Activated B cell treated with CpG ODN at 0.5 μM for 24 hours (primary cell): ENCODE measurements around the gene ANGPTL2. TPM values are rescaled to one million over a fixed set of nuclear protein-coding genes. Genes with fewer than 3 reads are reported as not detected.

Source experiments
- ATAC-seq: fragments of 200-7000 bp; cut with Tn5 transposase; one replicate; pipeline ENCODE4 v1.10.0; 2021; ENCODE audit warnings: low read depth, mild to moderate bottlenecking, moderate library complexity
- CTCF ChIA-PET: fragments of 350-600 bp; sonication (Branson Sonifier 250); formaldehyde crosslinking; loops from one replicate; lab custom pipeline; 2021; ENCODE audit warnings: antibody characterized with exemption; lab: Charles Lee
- POLR2A ChIA-PET: fragments of 350-600 bp; sonication (Branson Sonifier 250); formaldehyde crosslinking; loops from one replicate; lab custom pipeline; 2021; ENCODE audit warnings: antibody characterized with exemption; lab: Charles Lee
- DNase-seq: peaks from one replicate; pipeline ENCODE4 v3.0.0; 2022
- H3K27ac Mint-ChIP-seq: one replicate; pipeline ENCODE4 v1.8.0; 2020; ENCODE audit warnings: mixed read lengths
- H3K27me3 Mint-ChIP-seq: one replicate; pipeline ENCODE4 v1.8.0; 2021; ENCODE audit warnings: mixed read lengths
- H3K36me3 Mint-ChIP-seq: one replicate; pipeline ENCODE4 v1.8.0; 2021; ENCODE audit warnings: low read depth, mixed read lengths
- H3K4me1 Mint-ChIP-seq: one replicate; pipeline ENCODE4 v1.8.0; 2021; ENCODE audit warnings: mixed read lengths
- H3K4me3 Mint-ChIP-seq: one replicate; pipeline ENCODE4 v1.8.0; 2020; ENCODE audit warnings: mild to moderate bottlenecking, mixed read lengths
- H3K9me3 Mint-ChIP-seq: one replicate; pipeline ENCODE4 v1.8.0; 2020; ENCODE audit warnings: mixed read lengths
- CTCF ChIP-seq: fragments of 200-600 bp; IDR thresholded peaks from one replicate; pipeline ENCODE4 v1.8.0; 2022; ENCODE audit warnings: antibody characterized with exemption, mild to moderate bottlenecking
- intact Hi-C: fragments of 100-400 bp; cut with micrococcal nuclease; formaldehyde crosslinking; loops from one replicate; pipeline ENCODE4 v1.15.1; 2024
- total RNA-seq: library from RNA; stranded (reverse); gene quantifications from 2 replicates; pipeline ENCODE4 v1.2.3, GENCODE V29; 2022

The ANGPTL2 gene
- total RNA-seq, 1 donor from 2014 or later: not detected

GRCh38 chr9:127165116-127165515 is 42.7 kb upstream of the ANGPTL2 start:
- peaks cover 7% of the 10 kb centered on the region for H3K36me3 Mint-ChIP-seq
- ATAC-seq (no peak), DNase-seq (no peak)
- H3K4me1 Mint-ChIP-seq: peaks cover 51% of the 10 kb centered on the region
- H3K27me3 Mint-ChIP-seq: no peaks in the 10 kb centered on the region
- ChIA-PET CTCF (no interaction called here), POLR2A (interaction anchor here (2.6 kb wide), 1 partner anchor 11 kb away, joined by 13 read pairs; no protein-coding TSS in a partner anchor)
- no peaks in the 10 kb centered on the region for H3K9me3 Mint-ChIP-seq
- intact Hi-C loops: loop anchor here (5.0 kb wide), 1 partner anchor 443 kb away; no protein-coding TSS in a partner anchor
- H3K4me3 Mint-ChIP-seq: no peak overlapping the region
- no peak overlapping the region for H3K27ac Mint-ChIP-seq
- TF ChIP-seq CTCF: no peak

GRCh38 chr9:127163409-127163808 is 41.0 kb upstream of the ANGPTL2 start:
- no peaks in the 10 kb centered on the region for H3K27me3 Mint-ChIP-seq
- TF ChIP-seq CTCF: no peak
- H3K4me3 Mint-ChIP-seq: no peak overlapping the region
- intact Hi-C loops: no loop called here
- no peaks in the 10 kb centered on the region for H3K9me3 Mint-ChIP-seq
- peak overlapping the region; percentile 42 for H3K27ac Mint-ChIP-seq
- no peak for DNase-seq
- POLR2A ChIA-PET: no interaction called here
- no peak for ATAC-seq
- peaks cover 51% of the 10 kb centered on the region for H3K4me1 Mint-ChIP-seq
- no peaks in the 10 kb centered on the region for H3K36me3 Mint-ChIP-seq
- CTCF ChIA-PET: interaction anchor here (0.6 to 1.4 kb wide), 2 partner anchors 12 to 37 kb away, joined by 3 read pairs; no protein-coding TSS in a partner anchor

- ChIA-PET CTCF (interaction anchor here (0.6 to 1.4 kb wide), 2 partner anchors 13 to 38 kb away, joined by 3 read pairs; no protein-coding TSS in a partner anchor), POLR2A (no interaction called here)
- TF ChIP-seq CTCF: no peak
- Mint-ChIP-seq H3K4me1 (peaks cover 47% of the 10 kb centered on the region), H3K27me3 (no peaks in the 10 kb centered on the region), H3K27ac (peak overlapping the region; percentile 42), H3K4me3 (no peak overlapping the region), H3K9me3 (no peaks in the 10 kb centered on the region), H3K36me3 (no peaks in the 10 kb centered on the region)
- ATAC-seq (no peak), DNase-seq (no peak)
- intact Hi-C loops: no loop called here
Measured at GRCh38 chr9:127162864-127163365, 40.5 kb upstream of the ANGPTL2 start.

GRCh38 chr9:127162046-127162863 is 39.8 kb upstream of the ANGPTL2 start:
- H3K27me3 Mint-ChIP-seq: no peaks in the 10 kb centered on the region
- POLR2A ChIA-PET: no interaction called here
- peak overlapping the region; percentile 19 for H3K27ac Mint-ChIP-seq
- H3K9me3 Mint-ChIP-seq: no peaks in the 10 kb centered on the region
- CTCF ChIA-PET: no interaction called here
- intact Hi-C loops: no loop called here
- ATAC-seq (no peak), DNase-seq (no peak)
- H3K4me1 Mint-ChIP-seq: peaks cover 41% of the 10 kb centered on the region
- no peaks in the 10 kb centered on the region for H3K36me3 Mint-ChIP-seq
- TF ChIP-seq CTCF: no peak
- no peak overlapping the region for H3K4me3 Mint-ChIP-seq

DNA sequence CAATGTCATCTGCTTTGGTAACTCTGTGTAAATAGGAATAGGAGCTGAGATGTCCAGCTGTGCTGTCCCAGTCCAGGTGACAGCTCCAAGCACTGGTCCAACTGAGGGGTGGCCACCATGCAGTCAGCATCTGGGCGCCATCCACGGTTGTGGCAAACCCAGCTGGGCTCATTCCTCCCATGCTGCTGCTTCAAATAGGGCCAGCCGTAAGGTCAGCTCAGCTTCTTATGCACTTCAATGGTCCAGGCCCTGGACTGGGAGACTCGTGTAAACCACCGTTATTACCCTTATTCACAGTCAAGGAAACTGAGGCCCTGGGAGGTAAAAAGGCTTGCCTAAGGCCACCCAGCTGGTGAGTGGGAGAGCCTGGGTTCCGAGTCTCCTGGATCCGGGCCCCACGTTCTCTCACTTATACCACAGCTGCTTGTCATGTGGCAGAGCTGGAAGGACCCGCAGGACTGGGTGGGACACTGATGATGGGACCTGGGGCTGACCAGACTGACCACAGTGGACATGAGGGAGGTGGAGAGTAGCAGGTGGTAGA is 38.7 kb upstream of the ANGPTL2 start:
- H3K4me1 Mint-ChIP-seq: peaks cover 30% of the 10 kb centered on the region
- H3K4me3 Mint-ChIP-seq: no peak overlapping the region
- H3K36me3 Mint-ChIP-seq: no peaks in the 10 kb centered on the region
- ChIA-PET CTCF (no interaction called here), POLR2A (no interaction called here)
- no peaks in the 10 kb centered on the region for H3K27me3 Mint-ChIP-seq
- intact Hi-C loops: no loop called here
- no peaks in the 10 kb centered on the region for H3K9me3 Mint-ChIP-seq
- no peak overlapping the region for H3K27ac Mint-ChIP-seq
- no peak for DNase-seq
- ATAC-seq: no peak
- TF ChIP-seq CTCF: no peak
